Fibroblast of lung (primary cell): Measurements from ENCODE around the gene DNAJC7. TPM values are rescaled to one million over a fixed set of nuclear protein-coding genes. Genes with fewer than 3 reads are reported as not detected.

Source experiments
- DNase-seq, 2 donors: peaks; one replicate each; pipeline versions ENCODE4 v3.0.0 to v3.0.0-alpha.2; 2010; ENCODE audit warnings: low read depth in 2 of 2
- H2AFZ ChIP-seq: 2 replicates; pipeline ENCODE4 v1.5.1; 2012; ENCODE audit warnings: low read length, control low read depth, inconsistent platforms
- H3K27ac ChIP-seq: 2 replicates; pipeline ENCODE4 v1.5.1; 2011; ENCODE audit warnings: low read length, control low read depth; ENCODE audit not compliant: insufficient read depth
- H3K27me3 ChIP-seq: 2 replicates; pipeline ENCODE4 v1.5.1; 2011; ENCODE audit warnings: mild to moderate bottlenecking, low read length; ENCODE audit not compliant: control insufficient read depth, insufficient read depth
- H3K36me3 ChIP-seq: 2 replicates; pipeline ENCODE4 v1.5.1; 2011; ENCODE audit warnings: low read length; ENCODE audit not compliant: control insufficient read depth, insufficient read depth
- H3K4me1 ChIP-seq: 2 replicates; pipeline ENCODE4 v1.5.1; 2011; ENCODE audit warnings: low read length; ENCODE audit not compliant: control insufficient read depth, insufficient read depth; ENCODE audit errors: extremely low read depth
- H3K4me2 ChIP-seq: 2 replicates; pipeline ENCODE4 v1.5.1; 2011; ENCODE audit warnings: low read length, control low read depth; ENCODE audit not compliant: insufficient read depth; ENCODE audit errors: extremely low read depth
- H3K4me3 ChIP-seq, 4 experiments: fragments of 200-600 bp in 1 of 4; sonication (generic) in 1 of 4; replicated peaks in 1 of 4; 2 replicates each; pipeline ENCODE4 v1.5.1; 2011 to 2016; ENCODE audit warnings: low read length in 4 of 4, low read depth in 3 of 4, mild to moderate bottlenecking in 3 of 4, control low read depth in 2 of 4, inconsistent platforms in 1 of 4, mixed read lengths in 1 of 4; ENCODE audit not compliant: insufficient read depth in 1 of 4; ENCODE audit errors: control extremely low read depth in 1 of 4
- H3K79me2 ChIP-seq: 2 replicates; pipeline ENCODE4 v1.5.1; 2012; ENCODE audit warnings: mild to moderate bottlenecking, low read length, inconsistent platforms; ENCODE audit not compliant: control insufficient read depth, insufficient read depth
- H3K9ac ChIP-seq: 2 replicates; pipeline ENCODE4 v1.5.1; 2011; ENCODE audit warnings: mild to moderate bottlenecking, low read length, control low read depth; ENCODE audit not compliant: insufficient read depth
- H3K9me3 ChIP-seq: 2 replicates; pipeline ENCODE4 v1.5.1; 2012; ENCODE audit warnings: low read depth, low read length; ENCODE audit not compliant: control insufficient read depth, insufficient read depth
- H4K20me1 ChIP-seq: 2 replicates; pipeline ENCODE4 v1.5.1; 2011; ENCODE audit warnings: low read length; ENCODE audit not compliant: control insufficient read depth, insufficient read depth; ENCODE audit errors: extremely low read depth
- EZH2 ChIP-seq: IDR thresholded peaks from 2 replicates; pipeline ENCODE4 v1.5.1; 2012; ENCODE audit warnings: low read length, control low read depth, mild to moderate bottlenecking; ENCODE audit errors: missing control alignments
- polyA plus RNA-seq, 2 donors: library from polyadenylated mRNA; depleted of rRNA in 1 of 2; stranded (reverse) in 1 of 2; unstranded in 1 of 2; fragments of >200 nt; gene quantifications; 2 replicates each; pipeline ENCODE4 v1.2.1, GENCODE V29; 2011 to 2012; ENCODE audit warnings: missing spikeins in 1 of 2
- total RNA-seq: library from RNA; depleted of rRNA; stranded (reverse); fragments of >200 nt; gene quantifications from 2 replicates; pipeline ENCODE4 v1.2.1, GENCODE V29; 2014
- TF ChIP-seq, protein P1 (sequence below), 2 donors: IDR thresholded peaks in 1 of 2; conservative IDR thresholded peaks in 1 of 2; 1 replicate in 1 of 2; 2 replicates in 1 of 2; pipeline ENCODE4 v1.5.1; 2011 to 2012; ENCODE audit warnings: low read length in 2 of 2, control low read depth in 1 of 2, inconsistent platforms in 1 of 2, low read depth in 1 of 2, mild to moderate bottlenecking in 1 of 2

The DNAJC7 gene
- total and polyA plus RNA-seq, 2 donors (not counting 1 experiment from before 2014, with no cell fraction given), result 53.5 to 78.8 TPM

GRCh38 chr17:41939044-41939692 lies 78.1 kb downstream of the DNAJC7 start:
- DNase-seq, result no peak

DNA sequence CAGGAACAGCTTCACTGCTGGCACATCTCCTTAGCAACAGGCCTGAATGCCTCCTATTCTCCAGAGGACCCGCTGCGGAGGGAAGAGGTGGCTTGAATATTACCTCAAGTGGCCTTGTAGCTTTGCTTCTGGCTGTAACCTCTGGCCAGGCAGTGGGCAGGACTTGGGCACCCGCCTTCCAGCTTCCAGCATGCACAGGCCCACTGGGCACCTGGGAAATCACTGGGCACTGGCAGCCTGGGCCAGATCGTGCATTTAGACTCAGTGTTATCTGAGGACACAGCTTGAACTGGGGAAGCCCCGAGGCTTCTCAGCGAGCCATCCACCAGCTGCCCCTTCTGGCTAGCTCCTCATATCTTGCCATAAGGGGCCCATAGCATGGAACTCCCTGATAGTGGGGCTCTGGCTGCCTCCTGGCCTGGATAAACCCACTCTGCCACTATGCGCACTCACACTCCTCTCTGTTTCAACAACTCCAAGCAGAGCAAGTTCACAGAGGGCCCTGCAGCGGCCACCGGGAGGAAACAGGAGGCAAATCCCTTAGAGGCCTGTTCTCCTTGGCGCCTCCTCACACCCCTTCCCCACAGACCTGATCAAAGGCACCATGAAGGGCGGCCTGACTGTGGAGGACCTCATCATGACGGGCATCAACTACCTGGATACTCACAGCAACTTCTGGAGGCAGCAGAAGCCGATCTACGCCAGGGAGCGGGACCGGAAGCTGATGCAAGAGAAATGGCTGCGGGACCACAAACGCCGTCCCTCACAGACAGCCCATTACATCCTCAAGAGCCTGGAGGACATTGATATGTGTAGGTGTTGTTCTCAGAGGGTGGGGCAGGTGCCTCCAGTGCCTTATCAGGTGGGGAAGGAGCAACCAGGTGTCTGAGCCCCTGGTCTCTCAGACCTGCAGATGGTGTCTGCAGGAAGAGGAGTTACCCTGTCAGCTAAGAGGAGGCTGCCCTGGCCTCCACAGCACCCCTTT lies 79.0 kb downstream of the DNAJC7 start:
- Histone ChIP-seq H3K9ac (no peak overlapping the region), H3K9me3 (no peaks in the 10 kb centered on the region), H4K20me1 (no peaks in the 10 kb centered on the region), H2AFZ (no peak overlapping the region), H3K27me3 (no peaks in the 10 kb centered on the region), H3K27ac (no peak overlapping the region), H3K4me2 (no peak overlapping the region), H3K36me3 (no peaks in the 10 kb centered on the region), H3K79me2 (no peaks in the 10 kb centered on the region), H3K4me3 (no peak overlapping the region), H3K4me1 (no peaks in the 10 kb centered on the region)
- DNase-seq, result no peak
- no peak for TF ChIP-seq EZH2
- TF ChIP-seq, protein P1, sequence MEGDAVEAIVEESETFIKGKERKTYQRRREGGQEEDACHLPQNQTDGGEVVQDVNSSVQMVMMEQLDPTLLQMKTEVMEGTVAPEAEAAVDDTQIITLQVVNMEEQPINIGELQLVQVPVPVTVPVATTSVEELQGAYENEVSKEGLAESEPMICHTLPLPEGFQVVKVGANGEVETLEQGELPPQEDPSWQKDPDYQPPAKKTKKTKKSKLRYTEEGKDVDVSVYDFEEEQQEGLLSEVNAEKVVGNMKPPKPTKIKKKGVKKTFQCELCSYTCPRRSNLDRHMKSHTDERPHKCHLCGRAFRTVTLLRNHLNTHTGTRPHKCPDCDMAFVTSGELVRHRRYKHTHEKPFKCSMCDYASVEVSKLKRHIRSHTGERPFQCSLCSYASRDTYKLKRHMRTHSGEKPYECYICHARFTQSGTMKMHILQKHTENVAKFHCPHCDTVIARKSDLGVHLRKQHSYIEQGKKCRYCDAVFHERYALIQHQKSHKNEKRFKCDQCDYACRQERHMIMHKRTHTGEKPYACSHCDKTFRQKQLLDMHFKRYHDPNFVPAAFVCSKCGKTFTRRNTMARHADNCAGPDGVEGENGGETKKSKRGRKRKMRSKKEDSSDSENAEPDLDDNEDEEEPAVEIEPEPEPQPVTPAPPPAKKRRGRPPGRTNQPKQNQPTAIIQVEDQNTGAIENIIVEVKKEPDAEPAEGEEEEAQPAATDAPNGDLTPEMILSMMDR (conservative IDR thresholded peaks at IDR 0.05 in 1 of 2, IDR thresholded peaks at IDR 0.05 in 1 of 2; ENCODE audit: low read depth in 1 of 2, low read length in 2 of 2), result no peak

More at GRCh38 chr17:41939044-41939692, 78.1 kb downstream of the DNAJC7 start:
- no peak overlapping the region for H3K4me2 ChIP-seq
- no peaks in the 10 kb centered on the region for H3K27me3 ChIP-seq
- H3K27ac ChIP-seq, result no peak overlapping the region
- H3K9me3 ChIP-seq, result no peaks in the 10 kb centered on the region
- no peaks in the 10 kb centered on the region for H3K36me3 ChIP-seq
- H4K20me1 ChIP-seq, result no peaks in the 10 kb centered on the region
- no peak overlapping the region for H2AFZ ChIP-seq
- no peak overlapping the region for H3K4me3 ChIP-seq
- H3K79me2 ChIP-seq, result no peaks in the 10 kb centered on the region
- no peaks in the 10 kb centered on the region for H3K4me1 ChIP-seq
- H3K9ac ChIP-seq, result no peak overlapping the region
- no peak for TF ChIP-seq EZH2
- TF ChIP-seq, protein P1 (conservative IDR thresholded peaks at IDR 0.05 in 1 of 2, IDR thresholded peaks at IDR 0.05 in 1 of 2; ENCODE audit: low read depth in 1 of 2, low read length in 2 of 2), result no peak

GRCh38 chr17:41935641-41936040 lies 81.6 kb downstream of the DNAJC7 start:
- H3K4me3 ChIP-seq, result no peak overlapping the region
- no peak overlapping the region for H3K9ac ChIP-seq
- no peaks in the 10 kb centered on the region for H3K36me3 ChIP-seq
- no peaks in the 10 kb centered on the region for H3K9me3 ChIP-seq
- H3K27me3 ChIP-seq, result no peaks in the 10 kb centered on the region
- no peak for DNase-seq
- H3K4me1 ChIP-seq, result peaks cover 2% of the 10 kb centered on the region
- no peak for TF ChIP-seq EZH2
- TF ChIP-seq, protein P1 (conservative IDR thresholded peaks at IDR 0.05 in 1 of 2, IDR thresholded peaks at IDR 0.05 in 1 of 2; ENCODE audit: low read depth in 1 of 2, low read length in 2 of 2), result no peak
- H3K27ac ChIP-seq, result no peak overlapping the region
- H2AFZ ChIP-seq, result no peak overlapping the region
- no peak overlapping the region for H3K4me2 ChIP-seq
- no peaks in the 10 kb centered on the region for H4K20me1 ChIP-seq
- no peaks in the 10 kb centered on the region for H3K79me2 ChIP-seq
